ENCODE measurements around the gene PIGQ. TPM values are rescaled to one million over a fixed set of nuclear protein-coding genes. Genes with fewer than 3 reads are reported as not detected.

Gene PIGQ
- total and polyA plus RNA-seq, 2 of the 8 experiments (the other 6 are each of a cell fraction or from before 2014, with no cell fraction given): 36.0 to 49.2 TPM

DNA sequence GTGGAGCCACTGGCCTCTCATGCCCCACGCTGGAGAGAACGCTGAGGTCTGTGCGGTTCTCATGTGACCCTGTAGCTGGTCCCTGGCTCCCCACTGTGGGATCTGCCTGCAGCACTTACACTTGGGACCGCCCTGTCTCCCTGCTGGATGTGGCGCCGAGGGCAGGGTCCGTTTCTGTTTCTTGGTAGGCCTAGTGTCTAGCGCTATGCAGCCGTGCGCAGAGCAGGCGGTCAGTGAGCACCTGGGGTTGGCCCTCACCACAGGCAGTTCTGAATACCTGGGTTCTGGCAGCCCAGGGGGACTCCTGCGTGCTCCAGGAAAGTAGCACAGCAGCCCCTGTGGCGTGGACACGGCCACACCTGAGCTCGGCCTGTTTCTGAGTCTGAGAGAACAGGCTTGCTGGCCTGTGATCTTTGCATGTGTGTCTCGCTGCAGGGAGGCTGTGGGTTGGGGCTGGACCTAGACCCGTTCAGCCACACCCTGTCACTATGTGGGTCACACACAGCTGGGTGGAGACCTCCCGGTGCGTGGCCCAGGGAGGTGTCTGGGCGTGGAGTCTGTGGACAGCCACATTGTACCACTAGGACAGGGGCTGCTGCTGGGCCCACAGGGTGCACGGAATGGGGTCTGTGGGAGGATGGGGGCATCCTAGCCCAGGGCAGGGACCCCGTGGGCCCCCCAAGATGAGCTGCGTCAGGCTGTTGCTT lies 39.5 kb upstream of the PIGQ start (continued):
- TF ChIP-seq, protein P1, sequence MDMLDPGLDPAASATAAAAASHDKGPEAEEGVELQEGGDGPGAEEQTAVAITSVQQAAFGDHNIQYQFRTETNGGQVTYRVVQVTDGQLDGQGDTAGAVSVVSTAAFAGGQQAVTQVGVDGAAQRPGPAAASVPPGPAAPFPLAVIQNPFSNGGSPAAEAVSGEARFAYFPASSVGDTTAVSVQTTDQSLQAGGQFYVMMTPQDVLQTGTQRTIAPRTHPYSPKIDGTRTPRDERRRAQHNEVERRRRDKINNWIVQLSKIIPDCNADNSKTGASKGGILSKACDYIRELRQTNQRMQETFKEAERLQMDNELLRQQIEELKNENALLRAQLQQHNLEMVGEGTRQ (IDR thresholded peaks at IDR 0.05; ENCODE audit: low read length): no peak
- no peak for TF ChIP-seq SIRT6 (IDR thresholded peaks at IDR 0.05; ENCODE audit: low read length)
- TF ChIP-seq, protein P2, sequence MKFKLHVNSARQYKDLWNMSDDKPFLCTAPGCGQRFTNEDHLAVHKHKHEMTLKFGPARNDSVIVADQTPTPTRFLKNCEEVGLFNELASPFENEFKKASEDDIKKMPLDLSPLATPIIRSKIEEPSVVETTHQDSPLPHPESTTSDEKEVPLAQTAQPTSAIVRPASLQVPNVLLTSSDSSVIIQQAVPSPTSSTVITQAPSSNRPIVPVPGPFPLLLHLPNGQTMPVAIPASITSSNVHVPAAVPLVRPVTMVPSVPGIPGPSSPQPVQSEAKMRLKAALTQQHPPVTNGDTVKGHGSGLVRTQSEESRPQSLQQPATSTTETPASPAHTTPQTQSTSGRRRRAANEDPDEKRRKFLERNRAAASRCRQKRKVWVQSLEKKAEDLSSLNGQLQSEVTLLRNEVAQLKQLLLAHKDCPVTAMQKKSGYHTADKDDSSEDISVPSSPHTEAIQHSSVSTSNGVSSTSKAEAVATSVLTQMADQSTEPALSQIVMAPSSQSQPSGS (IDR thresholded peaks at IDR 0.05; ENCODE audit: low read length): no peak
- no peak for TF ChIP-seq CTBP2 (IDR thresholded peaks at IDR 0.05; ENCODE audit: borderline replicate concordance, insufficient read depth, insufficient read length, low read length)
- no peak for TF ChIP-seq SAP30 (IDR thresholded peaks at IDR 0.05; ENCODE audit: insufficient read depth, insufficient replicate concordance, low read length)
- TF ChIP-seq POLR2A (IDR thresholded peaks at IDR 0.05; ENCODE audit: control extremely low read depth in 1 of 2, low read depth in 2 of 2, low read length in 2 of 2): no peak
- TF ChIP-seq GTF2F1 (IDR thresholded peaks at IDR 0.05; ENCODE audit: borderline replicate concordance, low read depth, low read length): no peak

Measured in H1 (cell line).